ENCODE measurements around the gene HCN4.

Gene HCN4

GRCh38 chr15:73364070-73364469 lies 4.7 kb downstream of the HCN4 start:
- Histone ChIP-seq H3K79me2 (ENCODE audit: control insufficient read depth, insufficient read depth, low read length, unreplicated experiment) (no peaks in the 10 kb centered on the region), H3K4me3 (ENCODE audit: low read depth, low read length) (no peak overlapping the region), H3K36me3 (ENCODE audit: insufficient read depth, low read length) (no peaks in the 10 kb centered on the region), H3K4me1 (ENCODE audit: control insufficient read depth, insufficient read depth, low read length, unreplicated experiment) (no peaks in the 10 kb centered on the region), H3K27me3 (ENCODE audit: insufficient read depth, low read length) (peaks cover 99% of the 10 kb centered on the region), H2AFZ (ENCODE audit: low read length, unreplicated experiment) (no peak overlapping the region), H3K27ac (ENCODE audit: low read depth, low read length) (no peak overlapping the region)

GRCh38 chr15:73362900-73363299 lies 5.9 kb downstream of the HCN4 start:
- no peak overlapping the region for H3K27ac ChIP-seq (ENCODE audit: low read depth, low read length)
- peaks cover 99% of the 10 kb centered on the region for H3K27me3 ChIP-seq (ENCODE audit: insufficient read depth, low read length)
- no peaks in the 10 kb centered on the region for H3K4me1 ChIP-seq (ENCODE audit: control insufficient read depth, insufficient read depth, low read length, unreplicated experiment)
- no peaks in the 10 kb centered on the region for H3K36me3 ChIP-seq (ENCODE audit: insufficient read depth, low read length)
- H3K79me2 ChIP-seq (ENCODE audit: control insufficient read depth, insufficient read depth, low read length, unreplicated experiment): no peaks in the 10 kb centered on the region
- H3K4me3 ChIP-seq (ENCODE audit: low read depth, low read length): no peak overlapping the region
- no peak overlapping the region for H2AFZ ChIP-seq (ENCODE audit: low read length, unreplicated experiment)

GRCh38 chr15:73361337-73361736 lies 7.4 kb downstream of the HCN4 start:
- H3K36me3 ChIP-seq (ENCODE audit: insufficient read depth, low read length): no peaks in the 10 kb centered on the region
- H3K27ac ChIP-seq (ENCODE audit: low read depth, low read length): no peak overlapping the region
- H3K4me3 ChIP-seq (ENCODE audit: low read depth, low read length): no peak overlapping the region
- no peaks in the 10 kb centered on the region for H3K4me1 ChIP-seq (ENCODE audit: control insufficient read depth, insufficient read depth, low read length, unreplicated experiment)
- peaks cover 99% of the 10 kb centered on the region for H3K27me3 ChIP-seq (ENCODE audit: insufficient read depth, low read length)
- no peak overlapping the region for H2AFZ ChIP-seq (ENCODE audit: low read length, unreplicated experiment)
- H3K79me2 ChIP-seq (ENCODE audit: control insufficient read depth, insufficient read depth, low read length, unreplicated experiment): no peaks in the 10 kb centered on the region

GRCh38 chr15:73359651-73360050 lies 9.1 kb downstream of the HCN4 start:
- Histone ChIP-seq H3K4me3 (ENCODE audit: low read depth, low read length) (no peak overlapping the region), H3K36me3 (ENCODE audit: insufficient read depth, low read length) (no peaks in the 10 kb centered on the region), H3K27ac (ENCODE audit: low read depth, low read length) (no peak overlapping the region), H3K27me3 (ENCODE audit: insufficient read depth, low read length) (peaks cover 96% of the 10 kb centered on the region), H3K4me1 (ENCODE audit: control insufficient read depth, insufficient read depth, low read length, unreplicated experiment) (no peaks in the 10 kb centered on the region), H2AFZ (ENCODE audit: low read length, unreplicated experiment) (no peak overlapping the region), H3K79me2 (ENCODE audit: control insufficient read depth, insufficient read depth, low read length, unreplicated experiment) (no peaks in the 10 kb centered on the region)

- Histone ChIP-seq H3K4me3 (ENCODE audit: low read depth, low read length) (no peak overlapping the region), H2AFZ (ENCODE audit: low read length, unreplicated experiment) (no peak overlapping the region), H3K27me3 (ENCODE audit: insufficient read depth, low read length) (peaks cover 94% of the 10 kb centered on the region), H3K27ac (ENCODE audit: low read depth, low read length) (no peak overlapping the region), H3K36me3 (ENCODE audit: insufficient read depth, low read length) (no peaks in the 10 kb centered on the region), H3K79me2 (ENCODE audit: control insufficient read depth, insufficient read depth, low read length, unreplicated experiment) (no peaks in the 10 kb centered on the region), H3K4me1 (ENCODE audit: control insufficient read depth, insufficient read depth, low read length, unreplicated experiment) (no peaks in the 10 kb centered on the region)
Observed at GRCh38 chr15:73357999-73358665, 10.6 kb downstream of the HCN4 start.

- H3K27me3 ChIP-seq (ENCODE audit: insufficient read depth, low read length): peaks cover 94% of the 10 kb centered on the region
- no peak overlapping the region for H3K4me3 ChIP-seq (ENCODE audit: low read depth, low read length)
Observed at GRCh38 chr15:73355612-73356265, 13.0 kb downstream of the HCN4 start.

GRCh38 chr15:73354241-73354640 lies 14.5 kb downstream of the HCN4 start:
- no peak overlapping the region for H2AFZ ChIP-seq (ENCODE audit: low read length, unreplicated experiment)
- no peaks in the 10 kb centered on the region for H3K36me3 ChIP-seq (ENCODE audit: insufficient read depth, low read length)
- H3K27ac ChIP-seq (ENCODE audit: low read depth, low read length): no peak overlapping the region
- H3K79me2 ChIP-seq (ENCODE audit: control insufficient read depth, insufficient read depth, low read length, unreplicated experiment): no peaks in the 10 kb centered on the region
- H3K4me3 ChIP-seq (ENCODE audit: low read depth, low read length): no peak overlapping the region
- H3K4me1 ChIP-seq (ENCODE audit: control insufficient read depth, insufficient read depth, low read length, unreplicated experiment): no peaks in the 10 kb centered on the region
- peaks cover 94% of the 10 kb centered on the region for H3K27me3 ChIP-seq (ENCODE audit: insufficient read depth, low read length)

More at GRCh38 chr15:73355612-73356265, 13.0 kb downstream of the HCN4 start:
- Histone ChIP-seq H3K79me2 (ENCODE audit: control insufficient read depth, insufficient read depth, low read length, unreplicated experiment) (no peaks in the 10 kb centered on the region), H3K36me3 (ENCODE audit: insufficient read depth, low read length) (no peaks in the 10 kb centered on the region), H2AFZ (ENCODE audit: low read length, unreplicated experiment) (no peak overlapping the region), H3K27ac (ENCODE audit: low read depth, low read length) (no peak overlapping the region), H3K4me1 (ENCODE audit: control insufficient read depth, insufficient read depth, low read length, unreplicated experiment) (no peaks in the 10 kb centered on the region)

GRCh38 chr15:73353734-73354133 lies 15.0 kb downstream of the HCN4 start:
- Histone ChIP-seq H3K27ac (ENCODE audit: low read depth, low read length) (no peak overlapping the region), H3K36me3 (ENCODE audit: insufficient read depth, low read length) (no peaks in the 10 kb centered on the region), H2AFZ (ENCODE audit: low read length, unreplicated experiment) (no peak overlapping the region), H3K79me2 (ENCODE audit: control insufficient read depth, insufficient read depth, low read length, unreplicated experiment) (no peaks in the 10 kb centered on the region), H3K4me1 (ENCODE audit: control insufficient read depth, insufficient read depth, low read length, unreplicated experiment) (no peaks in the 10 kb centered on the region), H3K4me3 (ENCODE audit: low read depth, low read length) (no peak overlapping the region), H3K27me3 (ENCODE audit: insufficient read depth, low read length) (peaks cover 94% of the 10 kb centered on the region)

- Histone ChIP-seq H3K4me3 (ENCODE audit: low read depth, low read length) (no peak overlapping the region), H3K4me1 (ENCODE audit: control insufficient read depth, insufficient read depth, low read length, unreplicated experiment) (no peaks in the 10 kb centered on the region), H3K79me2 (ENCODE audit: control insufficient read depth, insufficient read depth, low read length, unreplicated experiment) (no peaks in the 10 kb centered on the region), H3K27me3 (ENCODE audit: insufficient read depth, low read length) (peaks cover 91% of the 10 kb centered on the region), H3K36me3 (ENCODE audit: insufficient read depth, low read length) (no peaks in the 10 kb centered on the region), H3K27ac (ENCODE audit: low read depth, low read length) (no peak overlapping the region), H2AFZ (ENCODE audit: low read length, unreplicated experiment) (no peak overlapping the region)
Observed at GRCh38 chr15:73352082-73352481, 16.7 kb downstream of the HCN4 start.

- Histone ChIP-seq H3K27me3 (ENCODE audit: insufficient read depth, low read length) (peaks cover 84% of the 10 kb centered on the region), H3K79me2 (ENCODE audit: control insufficient read depth, insufficient read depth, low read length, unreplicated experiment) (no peaks in the 10 kb centered on the region), H3K4me3 (ENCODE audit: low read depth, low read length) (no peak overlapping the region), H3K27ac (ENCODE audit: low read depth, low read length) (no peak overlapping the region), H3K36me3 (ENCODE audit: insufficient read depth, low read length) (no peaks in the 10 kb centered on the region), H3K4me1 (ENCODE audit: control insufficient read depth, insufficient read depth, low read length, unreplicated experiment) (no peaks in the 10 kb centered on the region), H2AFZ (ENCODE audit: low read length, unreplicated experiment) (no peak overlapping the region)
Observed at GRCh38 chr15:73349191-73349590, 19.6 kb downstream of the HCN4 start.

GRCh38 chr15:73346735-73347312 lies 21.9 kb downstream of the HCN4 start:
- no peak overlapping the region for H2AFZ ChIP-seq (ENCODE audit: low read length, unreplicated experiment)
- no peaks in the 10 kb centered on the region for H3K36me3 ChIP-seq (ENCODE audit: insufficient read depth, low read length)
- no peaks in the 10 kb centered on the region for H3K79me2 ChIP-seq (ENCODE audit: control insufficient read depth, insufficient read depth, low read length, unreplicated experiment)
- peaks cover 63% of the 10 kb centered on the region for H3K27me3 ChIP-seq (ENCODE audit: insufficient read depth, low read length)
- no peak overlapping the region for H3K4me3 ChIP-seq (ENCODE audit: low read depth, low read length)
- H3K4me1 ChIP-seq (ENCODE audit: control insufficient read depth, insufficient read depth, low read length, unreplicated experiment): peaks cover 10% of the 10 kb centered on the region
- no peak overlapping the region for H3K27ac ChIP-seq (ENCODE audit: low read depth, low read length)

All from ACC112 (cell line).